Thyroid gland (tissue), 4 donors: ENCODE measurements around the gene PRICKLE4. TPM values are rescaled to one million over a fixed set of nuclear protein-coding genes. Genes with fewer than 3 reads are reported as not detected.

Experiments
- DNase-seq, 2 donors: peaks; one replicate each; pipeline ENCODE4 v3.0.0-alpha.2; 2019
- H3K27ac ChIP-seq, 3 donors: fragments of 200-600 bp; sonication (generic); 1 replicate in 2 of 3; 2 replicates in 1 of 3; pipeline ENCODE4 v1.5.1; 2016 to 2019; ENCODE audit warnings: mild to moderate bottlenecking in 1 of 3, moderate library complexity in 1 of 3
- H3K27me3 ChIP-seq: fragments of 200-600 bp; sonication (generic); one replicate; pipeline ENCODE4 v1.5.1; 2019
- H3K36me3 ChIP-seq, 2 donors: fragments of 200-600 bp; sonication (generic); one replicate each; pipeline ENCODE4 v1.5.1; 2016 to 2019
- H3K4me1 ChIP-seq, 2 donors: fragments of 200-600 bp; sonication (generic); one replicate each; pipeline ENCODE4 v1.5.1; 2017 to 2019
- H3K4me3 ChIP-seq, 3 donors: fragments of 200-600 bp; sonication (generic); replicated peaks in 1 of 3; 1 replicate in 2 of 3; 2 replicates in 1 of 3; pipeline ENCODE4 v1.5.1; 2016; ENCODE audit warnings: mild to moderate bottlenecking in 1 of 3
- H3K9me3 ChIP-seq: fragments of 200-600 bp; sonication (generic); one replicate; pipeline ENCODE4 v1.5.1; 2017
- CTCF ChIP-seq, 6 experiments: fragments of 200-600 bp in 3 of 6; fragments of 450-650 bp in 3 of 6; sonication (generic) in 3 of 6; IDR thresholded peaks; one replicate each; pipeline ENCODE4 v1.5.1; 2016 to 2019; ENCODE audit warnings: antibody characterized with exemption in 6 of 6, mild to moderate bottlenecking in 2 of 6, inconsistent platforms in 1 of 6, moderate library complexity in 1 of 6
- POLR2A ChIP-seq, 2 donors: fragments of 450-650 bp; IDR thresholded peaks; one replicate each; pipeline ENCODE4 v1.6.1; 2017; ENCODE audit warnings: antibody characterized with exemption in 2 of 2, mild to moderate bottlenecking in 2 of 2, moderate library complexity in 1 of 2
- WGBS, 2 donors: methylation state at CpG; one replicate each; pipeline ENCODE4 v1.1.5; 2017; 5-methylcytosine and 5-hydroxymethylcytosine counted together
- intact Hi-C: fragments of 100-400 bp; cut with DNase I; formaldehyde crosslinking; loops from one replicate; pipeline ENCODE4 v1.15.1; 2023
- total RNA-seq, 4 donors: library from RNA; depleted of rRNA; stranded (reverse); fragments of >200 nt; gene quantifications; one replicate each; pipeline ENCODE4 v1.2.3, GENCODE V29; 2016

PRICKLE4 gene
- total RNA-seq, 4 donors from 2014 or later: 4.0 to 15.6 (median 12.7) TPM

GRCh38 chr6:41785254-41785653, 4.7 kb downstream of the PRICKLE4 start:
- no peaks in the 10 kb centered on the region for H3K27me3 ChIP-seq
- no peaks in the 10 kb centered on the region for H3K9me3 ChIP-seq
- intact Hi-C loops: loop anchor here (5.0 to 10.0 kb wide), 3 partner anchors 137 to 430 kb away; partner anchors contain the start of genes BYSL, MED20 and MRPS10
- peaks cover 20 to 33% of the 10 kb centered on the region in 2 donors for H3K4me1 ChIP-seq
- peaks cover 4% of the 10 kb centered on the region in 2 donors for H3K36me3 ChIP-seq
- no peak overlapping the region for H3K4me3 ChIP-seq
- TF ChIP-seq CTCF (IDR thresholded peaks at IDR 0.05) (no peak), POLR2A (IDR thresholded peaks at IDR 0.05) (no peak)
- no peak for DNase-seq
- WGBS, 2 donors: 91 to 95% methylated on average over 10 to 11 of the region's 11 CpGs
- no peak overlapping the region for H3K27ac ChIP-seq

- TF ChIP-seq CTCF (IDR thresholded peaks at IDR 0.05) (no peak), POLR2A (IDR thresholded peaks at IDR 0.05) (no peak)
- WGBS, 2 donors: 24 to 29% methylated on average over 17 to 20 of the region's 29 CpGs
- peaks cover 20 to 33% of the 10 kb centered on the region in 2 donors for H3K4me1 ChIP-seq
These were observed 5.3 kb downstream of the PRICKLE4 start for GRCh38 chr6:41785689-41786450.

GRCh38 chr6:41786451-41787218, 6.1 kb downstream of the PRICKLE4 start:
- DNase-seq: peak; percentile 87 to 90
- TF ChIP-seq CTCF (IDR thresholded peaks at IDR 0.05) (peak in 5 of 6 experiments; percentile 83 to 96 (median 91)), POLR2A (IDR thresholded peaks at IDR 0.05) (peak in 1 of 2 donors; percentile 71)
- H3K4me1 ChIP-seq: peaks cover 12 to 25% of the 10 kb centered on the region in 2 donors
- H3K36me3 ChIP-seq: peaks cover 6 to 12% of the 10 kb centered on the region in 2 donors
- H3K27ac ChIP-seq: peak overlapping the region; percentile 73 to 90 (median 87)
- intact Hi-C loops: loop anchor here (5.0 to 10.0 kb wide), 3 partner anchors 136 to 428 kb away; partner anchors contain the start of genes BYSL, MED20 and MRPS10
- no peaks in the 10 kb centered on the region for H3K27me3 ChIP-seq
- peak overlapping the region; percentile 72 to 93 (median 80) for H3K4me3 ChIP-seq
- 1 to 9% methylated on average over 14 to 20 of the region's 58 CpGs for WGBS, 2 donors
- H3K9me3 ChIP-seq: no peaks in the 10 kb centered on the region

More at GRCh38 chr6:41785689-41786450, 5.3 kb downstream of the PRICKLE4 start:
- no peaks in the 10 kb centered on the region for H3K27me3 ChIP-seq
- H3K9me3 ChIP-seq: no peaks in the 10 kb centered on the region
- H3K4me3 ChIP-seq: peak overlapping the region in 1 of 3 donors; percentile 72
- peaks cover 6 to 10% of the 10 kb centered on the region in 2 donors for H3K36me3 ChIP-seq
- intact Hi-C loops: loop anchor here (5.0 to 10.0 kb wide), 3 partner anchors 136 to 429 kb away; partner anchors contain the start of genes BYSL, MED20 and MRPS10
- H3K27ac ChIP-seq: peak overlapping the region in 2 of 3 donors; percentile 87 to 90
- peak; percentile 33 to 36 for DNase-seq

- intact Hi-C loops: loop anchor here (5.0 to 10.0 kb wide), 3 partner anchors 135 to 427 kb away; partner anchors contain the start of genes BYSL, MED20 and MRPS10
- DNase-seq: peak; percentile 95 to 96
- H3K4me1 ChIP-seq: peaks cover 7 to 20% of the 10 kb centered on the region in 2 donors
- H3K36me3 ChIP-seq: peaks cover 11 to 14% of the 10 kb centered on the region in 2 donors
- H3K27me3 ChIP-seq: no peaks in the 10 kb centered on the region
- TF ChIP-seq CTCF (IDR thresholded peaks at IDR 0.05) (peak; percentile 68 to 96 (median 92)), POLR2A (IDR thresholded peaks at IDR 0.05) (peak; percentile 41 to 93)
- H3K27ac ChIP-seq: peak within 1 kb of the TSS; percentile 73 to 90 (median 87)
- H3K9me3 ChIP-seq: no peaks in the 10 kb centered on the region
- WGBS, 2 donors: 0 to 1% methylated on average over 33 to 55 of the region's 55 CpGs
- peak within 1 kb of the TSS; percentile 72 to 93 (median 80) for H3K4me3 ChIP-seq
These were observed 6.8 kb downstream of the PRICKLE4 start, which contains the start of gene TOMM6 for GRCh38 chr6:41787219-41787917. TSS of gene TOMM6 (plus strand) at chr6:41787694. CDS start at chr6:41787698, 4 bp downstream.
